Lung (tissue), 12 donors: ENCODE measurements around the gene SLC8A1. TPM values are rescaled to one million over a fixed set of nuclear protein-coding genes. Genes with fewer than 3 reads are reported as not detected.

Experiments
- ATAC-seq: fragments of 200-7000 bp; cut with Tn5 transposase; one replicate; pipeline ENCODE4 v1.9.1; 2020; ENCODE audit warnings: moderate number of reproducible peaks; ENCODE audit not compliant: insufficient read depth, low FRiP score
- DNase-seq, 3 donors: peaks; one replicate each; pipeline ENCODE4 v3.0.0-alpha.2; 2013 to 2017
- H3K27ac ChIP-seq, 2 donors: one replicate each; pipeline ENCODE4 v1.5.1; 2013; ENCODE audit warnings: mild to moderate bottlenecking in 2 of 2, moderate library complexity in 2 of 2, control low read depth in 1 of 2, inconsistent platforms in 1 of 2, low read depth in 1 of 2, low read length in 1 of 2
- H3K27me3 ChIP-seq, 3 donors: one replicate each; pipeline ENCODE4 v1.5.1; 2013; ENCODE audit warnings: low read length in 2 of 3; ENCODE audit not compliant: control insufficient read depth in 3 of 3, insufficient read depth in 3 of 3
- H3K36me3 ChIP-seq, 4 donors: one replicate each; pipeline ENCODE4 v1.5.1; 2013; ENCODE audit warnings: low read length in 4 of 4, mild to moderate bottlenecking in 1 of 4, moderate library complexity in 1 of 4; ENCODE audit not compliant: control insufficient read depth in 4 of 4, insufficient read depth in 4 of 4
- H3K4me1 ChIP-seq, 5 donors: one replicate each; pipeline ENCODE4 v1.5.1; 2013; ENCODE audit warnings: low read length in 5 of 5, mild to moderate bottlenecking in 2 of 5, moderate library complexity in 1 of 5; ENCODE audit not compliant: control insufficient read depth in 5 of 5, insufficient read depth in 5 of 5
- H3K4me3 ChIP-seq: one replicate; pipeline ENCODE4 v1.5.1; 2013; ENCODE audit warnings: mild to moderate bottlenecking, control low read depth, moderate library complexity
- H3K9ac ChIP-seq, 2 donors: one replicate each; pipeline ENCODE4 v1.5.1; 2013; ENCODE audit warnings: low read length in 2 of 2, control low read depth in 1 of 2; ENCODE audit not compliant: insufficient read depth in 1 of 2
- H3K9me3 ChIP-seq, 4 donors: one replicate each; pipeline ENCODE4 v1.5.1; 2013; ENCODE audit warnings: low read length in 3 of 4, mild to moderate bottlenecking in 1 of 4, moderate library complexity in 1 of 4; ENCODE audit not compliant: control insufficient read depth in 4 of 4, insufficient read depth in 3 of 4
- CTCF ChIP-seq: IDR thresholded peaks from 2 replicates; pipeline ENCODE4 v1.5.1; 2012; ENCODE audit warnings: mild to moderate bottlenecking; ENCODE audit errors: control extremely low read depth, extremely low read depth
- WGBS, 2 donors: extraction: QIAGEN DNeasy Blood & Tissue Kit; methylation state at CpG; one replicate each; pipeline ENCODE4 v1.1.7; 2013; 5-methylcytosine and 5-hydroxymethylcytosine counted together
- polyA plus RNA-seq, 2 donors: library from polyadenylated mRNA; stranded (reverse); fragments of 200-250 nt; gene quantifications; one replicate each; pipeline ENCODE4 v1.2.1, GENCODE V29; 2013
- total RNA-seq, 2 donors: library from RNA; depleted of rRNA in 1 of 2; stranded (reverse); fragments of >200 nt in 1 of 2; gene quantifications; one replicate each; pipeline ENCODE4 v1.2.1, GENCODE V29; 2014 to 2021
- donor health status: control.
- donor health status: control.
- donor health status: Bipolar disorder and iron deficiency.
- donor health status: healthy.
- donor health status: DM: yes; HTN: yes; CAD: no.

Gene SLC8A1
- total and polyA plus RNA-seq, 4 donors = 1.2 to 34.7 (median 18.4) TPM

GRCh38 chr2:40164736-40165508, 287.0 kb downstream of the SLC8A1 start:
- WGBS, 2 donors = 53 to 64% methylated on average over 9 of the region's 9 CpGs
- H3K27ac ChIP-seq = peak overlapping the region; percentile 13 to 33
- ATAC-seq = peak; percentile 48

GRCh38 chr2:40161986-40162385, 289.9 kb downstream of the SLC8A1 start:
- H3K27ac ChIP-seq = no peak overlapping the region
- 75 to 77% methylated on average over 1 of the region's 1 CpG for WGBS, 2 donors
- no peaks in the 10 kb centered on the region for H3K9me3 ChIP-seq
- no peak overlapping the region for H3K9ac ChIP-seq
- no peak for ATAC-seq
- peaks cover 0 to 25% (median 0%) of the 10 kb centered on the region in 4 donors for H3K36me3 ChIP-seq
- TF ChIP-seq CTCF = no peak
- H3K27me3 ChIP-seq = no peaks in the 10 kb centered on the region
- H3K4me1 ChIP-seq = peaks cover 1 to 37% (median 12%) of the 10 kb centered on the region in 5 donors
- no peak overlapping the region for H3K4me3 ChIP-seq
- DNase-seq = no peak

More at GRCh38 chr2:40164736-40165508, 287.0 kb downstream of the SLC8A1 start:
- H3K4me1 ChIP-seq = peaks cover 1 to 35% (median 20%) of the 10 kb centered on the region in 5 donors
- H3K4me3 ChIP-seq = no peak overlapping the region
- peak overlapping the region in 1 of 2 donors; percentile 15 for H3K9ac ChIP-seq
- no peaks in the 10 kb centered on the region for H3K9me3 ChIP-seq
- peak; percentile 79 to 94 (median 92) for DNase-seq
- H3K36me3 ChIP-seq = peaks cover 0 to 22% (median 0%) of the 10 kb centered on the region in 4 donors
- no peak for TF ChIP-seq CTCF
- no peaks in the 10 kb centered on the region for H3K27me3 ChIP-seq

- no peak for TF ChIP-seq CTCF
- Histone ChIP-seq H3K9ac (no peak overlapping the region), H3K27me3 (no peaks in the 10 kb centered on the region), H3K36me3 (peaks cover 0 to 31% (median 0%) of the 10 kb centered on the region in 4 donors), H3K27ac (no peak overlapping the region), H3K4me3 (no peak overlapping the region), H3K4me1 (peaks cover 0 to 32% (median 10%) of the 10 kb centered on the region in 5 donors), H3K9me3 (no peaks in the 10 kb centered on the region)
- ATAC-seq (no peak), DNase-seq (peak; percentile 40 to 82 (median 78))
- WGBS, 2 donors = 83% methylated on average over 2 of the region's 2 CpGs
These were observed 291.1 kb downstream of the SLC8A1 start for GRCh38 chr2:40160751-40161218.
